HG03442 (cell line): Measurements from ENCODE around the gene SECISBP2L.

ENCODE experiments used
- ATAC-seq: cut with Tn5 transposase; IDR thresholded peaks from one replicate; pipeline ENCODE4 v1.9.1; 2021; ENCODE audit warnings: mild to moderate bottlenecking, moderate library complexity; ENCODE audit not compliant: unreplicated experiment

The SECISBP2L gene

DNA sequence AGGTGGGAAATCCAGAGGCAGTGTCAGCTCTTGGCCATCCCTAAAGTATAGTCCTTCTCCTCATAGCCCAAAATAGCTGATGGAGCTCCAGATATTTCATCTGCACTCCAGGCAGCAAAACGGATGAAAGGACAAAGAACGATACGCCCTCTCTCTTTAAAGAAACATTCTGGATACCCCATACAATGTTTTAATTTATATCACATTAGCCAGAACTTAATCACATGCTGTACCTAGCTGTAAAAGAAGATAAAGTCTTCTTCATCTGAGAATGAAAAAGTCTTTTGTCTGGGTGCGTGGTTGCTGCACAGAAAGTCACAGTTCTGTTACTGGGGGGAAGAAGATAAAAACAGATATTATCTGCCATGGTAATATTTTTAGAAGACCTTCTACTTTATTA, 78.2 kb downstream of the SECISBP2L start:
- ATAC-seq, result no peak

DNA sequence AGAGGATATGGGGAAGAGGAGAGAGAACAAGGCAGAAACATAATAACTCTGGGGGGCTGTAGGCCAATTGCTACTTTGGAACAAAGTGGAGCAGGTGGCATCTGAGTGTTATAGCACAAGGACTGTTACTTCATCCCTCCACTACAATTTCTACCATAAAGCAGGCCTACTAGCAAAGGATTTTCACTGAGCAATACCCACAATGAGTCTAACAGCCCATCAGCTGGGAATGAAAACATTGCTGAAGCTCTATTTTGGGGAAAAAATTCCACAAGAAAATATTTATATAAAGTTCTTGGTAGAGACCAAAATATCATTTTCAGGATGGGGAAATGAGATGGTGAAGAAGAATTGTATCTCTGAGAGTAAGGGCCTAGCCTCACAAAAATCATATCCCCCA, 78.9 kb downstream of the SECISBP2L start:
- no peak for ATAC-seq

DNA sequence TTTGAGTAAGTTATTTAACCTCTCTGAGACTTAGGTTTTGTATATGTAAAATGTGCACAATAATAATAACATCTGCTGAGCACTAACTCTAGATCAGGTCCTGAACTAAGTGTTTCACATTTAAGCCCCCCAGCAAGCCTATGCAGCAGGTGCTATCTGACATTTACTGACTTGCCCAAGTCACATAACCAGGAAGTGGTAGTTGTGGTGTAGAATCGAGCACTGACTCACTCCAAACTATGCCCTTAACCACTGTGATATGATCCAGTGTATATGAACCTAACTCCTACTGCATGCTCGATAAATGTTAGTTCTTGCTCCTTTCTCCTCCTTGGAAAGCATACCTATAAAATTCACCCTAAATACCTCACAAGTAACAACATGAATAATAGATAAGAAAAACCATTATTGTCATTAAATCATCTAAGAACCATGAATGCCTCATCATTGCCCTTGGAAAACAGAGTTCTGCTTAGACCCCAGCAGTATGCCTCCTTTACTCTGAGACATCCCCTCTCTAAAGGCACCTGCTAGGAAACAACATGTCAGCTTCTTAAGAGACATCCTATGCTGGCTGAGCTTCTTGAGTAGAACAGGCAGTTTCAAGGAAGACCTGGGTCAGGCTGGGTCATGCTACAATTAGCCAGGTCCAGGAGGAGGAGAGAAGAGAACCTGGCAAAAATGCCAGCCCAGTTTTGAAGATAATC, 79.5 kb downstream of the SECISBP2L start:
- peak; percentile 87 for ATAC-seq

DNA sequence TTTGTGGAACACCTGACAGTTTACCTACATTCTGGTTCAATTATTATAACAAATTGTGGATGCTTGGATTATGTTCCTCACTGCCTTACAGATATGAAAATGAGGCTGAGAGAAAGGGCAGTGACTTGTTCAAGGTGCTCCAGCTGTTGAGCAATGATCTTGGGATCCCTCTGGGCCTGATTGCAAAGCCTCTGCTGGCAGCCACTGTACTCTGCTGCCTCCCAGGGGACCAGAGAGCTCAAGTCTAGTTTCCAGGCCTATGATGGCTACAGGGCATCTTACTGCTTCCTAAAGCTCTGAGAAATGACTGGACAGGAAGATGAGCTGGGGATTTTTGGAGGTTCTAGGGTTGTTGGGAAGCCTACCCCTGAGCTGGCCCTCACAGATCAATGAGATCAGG, 80.3 kb downstream of the SECISBP2L start:
- peak; percentile 69 for ATAC-seq

DNA sequence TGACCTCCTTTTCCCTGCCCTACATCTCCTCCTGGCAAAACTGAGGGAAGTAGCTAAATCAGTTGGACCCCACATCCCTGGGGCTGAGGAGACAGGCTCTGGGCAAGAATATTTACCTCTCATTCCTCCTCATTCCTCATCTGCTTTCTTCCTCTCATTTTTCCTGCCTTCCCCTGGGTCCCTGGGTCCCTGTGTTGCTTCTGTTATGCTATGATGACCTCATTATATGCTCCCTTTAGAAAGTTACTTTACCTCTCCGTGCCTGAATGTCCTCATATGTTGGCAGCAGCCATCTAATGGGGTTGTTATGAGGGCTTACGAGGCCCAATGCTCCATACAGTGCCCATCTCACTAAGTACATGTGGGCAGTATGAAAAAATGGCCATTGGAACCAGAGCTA, 81.3 kb downstream of the SECISBP2L start:
- ATAC-seq, result no peak

DNA sequence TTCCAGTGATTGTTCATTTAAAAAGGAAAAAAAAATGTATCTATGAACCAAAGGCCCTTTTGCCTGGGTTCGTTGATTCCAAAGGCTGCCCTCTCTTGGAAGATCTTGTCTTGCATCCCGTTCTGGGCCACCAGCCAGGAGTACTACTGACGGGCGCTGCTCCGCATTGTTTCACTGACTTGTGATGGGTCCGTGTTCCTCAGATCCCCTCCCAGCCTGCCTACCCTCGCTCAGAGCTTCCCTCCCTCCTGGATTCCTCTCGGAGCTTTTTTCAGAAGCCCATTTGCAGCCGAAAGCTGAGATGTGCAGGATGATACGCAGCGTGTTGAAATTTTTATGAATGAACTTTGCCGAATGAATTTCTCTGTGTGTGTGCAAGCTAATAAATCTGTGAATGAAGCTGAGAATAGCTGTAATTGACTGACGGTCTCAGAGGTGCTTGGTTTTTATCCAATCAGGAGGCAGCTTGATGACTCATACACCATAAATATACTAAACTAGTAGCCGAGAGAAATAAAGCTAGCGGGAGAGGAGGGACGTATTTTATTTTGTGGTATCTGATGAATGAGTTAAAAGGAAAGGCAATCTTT, 82.6 kb downstream of the SECISBP2L start, which contains the start of gene SHC4:
TSS of gene SHC4 (minus strand) at position 396 of the 590 bp plus-strand sequence. CDS start 904 bp downstream, outside the sequence.
- peak; percentile 29 for ATAC-seq

DNA sequence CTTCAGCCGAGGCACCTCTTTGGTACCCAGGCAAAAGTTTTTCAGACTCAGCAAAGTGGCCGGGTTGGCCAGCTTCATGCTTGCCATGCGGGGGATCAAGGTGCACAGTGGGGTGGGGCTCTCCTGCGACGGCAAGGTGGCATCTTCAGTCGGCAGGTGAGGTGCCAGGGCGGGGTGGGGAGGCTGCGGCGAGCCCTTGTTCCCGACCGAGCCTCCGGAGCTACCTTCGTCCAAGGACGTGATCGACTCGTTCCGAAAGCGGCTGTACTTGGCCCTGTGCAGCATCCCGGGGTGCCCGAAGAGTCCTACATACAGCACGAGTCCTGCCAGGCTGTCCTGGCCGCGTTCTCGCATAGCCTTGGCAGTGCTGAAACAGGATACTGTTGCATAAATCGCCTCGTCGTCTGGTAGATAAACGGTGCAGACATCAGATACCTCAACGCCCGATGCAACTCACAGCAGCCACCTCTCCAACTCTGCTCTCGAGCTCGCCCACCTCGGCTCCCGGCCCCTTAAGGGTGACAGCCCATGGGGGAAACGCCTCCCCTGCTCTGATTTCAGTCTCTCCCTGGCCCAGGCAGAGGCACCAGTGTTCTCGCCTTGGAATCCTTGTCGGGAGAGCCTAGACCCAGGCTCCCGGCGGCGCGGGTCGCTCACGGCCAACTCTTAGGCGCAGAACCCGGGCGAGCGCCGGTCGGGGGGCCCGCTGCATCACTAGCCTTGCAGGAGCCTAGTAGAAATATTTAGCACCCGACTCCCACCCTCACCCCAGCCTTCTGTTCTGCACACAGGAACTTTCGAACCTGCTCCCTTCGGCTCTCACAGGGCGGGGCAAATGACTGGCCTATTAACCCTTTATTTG, 83.4 kb downstream of the SECISBP2L start:
- no peak for ATAC-seq

DNA sequence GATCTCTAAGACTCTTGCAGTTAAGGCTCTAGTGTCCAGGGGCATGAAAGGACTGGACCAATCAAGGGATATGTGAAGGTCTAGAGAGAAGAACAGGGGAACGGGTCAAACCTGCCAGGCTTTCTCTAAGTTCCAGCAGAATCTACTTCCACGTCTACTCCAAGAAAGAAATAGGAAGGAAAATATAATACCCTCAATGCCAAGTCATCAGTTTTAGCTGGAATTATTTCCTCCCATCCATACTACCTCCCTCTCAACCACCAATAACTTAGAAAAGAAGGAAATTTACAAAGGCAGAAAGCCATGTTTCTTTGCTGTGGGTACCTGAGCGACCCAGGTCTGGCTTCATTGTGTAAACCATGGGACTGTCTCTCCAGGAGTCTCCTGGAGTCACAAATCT, 90.3 kb downstream of the SECISBP2L start:
- ATAC-seq, result no peak

DNA sequence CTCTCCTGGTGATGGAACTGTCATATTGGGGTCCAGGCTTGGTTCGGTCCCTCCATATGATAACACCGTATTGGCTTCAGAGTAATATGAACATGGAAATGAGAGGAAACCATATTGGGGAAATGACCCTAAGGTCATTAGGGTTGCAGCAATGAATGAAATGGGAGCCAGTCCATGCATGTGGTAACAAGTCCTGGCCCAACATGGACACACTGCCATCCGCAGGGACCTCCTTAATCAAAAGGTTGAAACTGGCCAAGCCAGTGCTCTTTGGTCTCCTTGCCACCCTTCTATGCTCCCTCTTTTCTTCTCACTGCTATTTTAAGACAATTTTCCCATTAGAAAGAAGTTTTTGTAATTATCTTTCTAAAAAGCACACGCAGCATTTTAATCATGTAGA, 90.9 kb downstream of the SECISBP2L start:
- ATAC-seq, result no peak

DNA sequence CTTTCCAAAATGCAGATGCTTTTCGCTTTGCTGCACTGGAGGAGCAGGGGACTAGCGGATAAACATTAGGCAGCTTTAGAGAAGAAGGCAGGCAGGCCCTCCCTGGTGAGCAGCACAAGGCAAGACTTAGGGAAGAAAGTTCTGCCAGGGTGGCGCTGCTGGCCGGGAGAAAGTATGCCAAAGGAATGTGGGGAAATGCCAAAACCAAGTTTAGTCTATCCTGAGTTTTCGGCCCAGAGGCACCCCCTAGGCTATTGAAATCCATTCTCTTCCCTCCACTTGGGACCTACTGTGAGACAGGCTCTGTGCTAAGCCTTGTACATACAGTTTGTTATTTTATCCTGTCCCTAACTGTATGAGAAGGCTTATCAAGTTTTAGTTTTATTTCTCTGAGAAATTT, 91.7 kb downstream of the SECISBP2L start:
- ATAC-seq, result no peak

DNA sequence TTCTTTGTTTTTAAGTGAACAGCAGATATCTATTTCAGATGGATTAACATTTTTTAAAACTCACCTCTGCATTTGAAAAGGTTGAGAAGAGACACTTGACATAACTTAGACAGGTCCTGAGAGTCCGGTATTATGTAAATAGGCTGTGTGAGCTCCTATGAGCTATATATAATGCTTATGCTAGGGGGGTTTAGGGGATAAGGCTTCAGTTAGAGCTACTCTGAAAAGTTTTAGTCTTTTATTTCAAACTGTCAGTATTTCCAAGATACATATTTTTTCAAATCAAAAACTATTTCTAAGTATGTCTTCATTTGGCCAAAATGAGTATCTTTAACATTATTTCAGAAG, 99.4 kb downstream of the SECISBP2L start:
- no peak for ATAC-seq

DNA sequence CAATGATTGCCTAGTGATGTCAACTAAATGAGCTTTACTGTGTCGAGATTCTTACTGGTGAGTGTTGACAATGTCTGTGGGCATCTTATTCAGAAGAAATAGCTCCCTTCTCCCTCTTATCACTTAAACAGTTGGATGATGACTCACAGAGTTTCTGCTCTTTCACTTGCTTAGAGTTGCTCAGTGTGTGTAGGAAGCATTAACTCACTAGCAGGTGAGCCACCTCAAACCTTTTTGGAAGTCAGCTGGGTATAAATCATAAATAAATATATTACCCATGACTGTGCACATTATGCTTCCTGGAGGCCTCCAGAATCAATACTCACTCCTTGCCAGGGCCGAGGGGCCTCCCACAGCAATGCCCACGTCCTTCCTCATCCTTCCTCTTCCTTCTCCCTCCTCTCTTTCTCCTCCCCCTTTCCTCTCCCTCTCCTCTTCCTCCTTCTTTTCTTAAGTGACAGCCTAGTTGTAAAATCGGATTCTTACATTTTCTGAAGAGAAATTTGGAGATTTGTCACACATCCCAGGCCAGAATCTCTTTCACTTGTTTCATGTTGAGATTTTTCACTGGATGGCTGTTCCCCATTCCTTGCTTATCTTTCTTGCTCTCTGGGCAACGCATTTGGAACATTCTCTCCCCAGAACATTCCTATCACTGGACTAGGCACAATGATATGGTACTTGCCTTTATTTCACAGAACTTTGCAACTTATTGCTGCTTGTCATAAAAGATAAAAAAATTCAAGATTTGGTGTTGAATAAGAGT, 100.0 kb downstream of the SECISBP2L start:
- ATAC-seq, result peak; percentile 46

DNA sequence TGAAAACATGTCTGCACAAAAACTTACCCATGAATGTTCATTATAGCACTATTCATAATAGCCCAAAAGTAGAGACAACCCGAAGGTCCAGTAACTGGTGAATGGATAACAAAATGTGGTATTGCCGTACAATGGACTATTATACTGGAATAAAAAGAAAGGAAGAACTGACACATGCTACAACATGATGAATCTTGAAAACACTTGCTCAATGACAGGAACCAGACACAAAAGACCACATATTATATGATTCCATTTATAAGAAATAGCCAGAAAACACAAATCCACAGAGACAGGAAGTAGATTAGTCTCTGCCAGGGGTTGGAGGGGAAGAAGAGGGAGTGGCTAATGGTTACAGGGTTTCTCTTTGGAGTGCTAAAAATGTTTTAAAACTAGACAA, 100.9 kb downstream of the SECISBP2L start:
- no peak for ATAC-seq

DNA sequence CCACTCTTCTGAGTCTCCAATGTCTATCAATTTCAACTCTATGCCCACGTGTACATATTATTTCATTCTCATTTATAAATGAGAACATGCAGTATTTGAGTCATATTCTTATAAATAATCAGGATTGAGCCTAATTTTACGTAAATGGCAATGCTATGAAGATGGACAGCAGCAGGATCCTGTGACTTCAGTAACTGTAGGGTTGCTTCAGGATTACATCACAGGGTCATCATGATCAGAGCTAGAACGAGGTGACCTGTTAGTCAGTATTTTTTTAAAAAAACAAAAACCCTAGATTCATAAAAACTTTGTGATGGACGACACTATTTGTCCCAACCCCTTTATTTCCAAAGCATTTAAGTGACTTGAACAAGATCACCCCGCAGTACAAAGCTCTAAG, 104.3 kb downstream of the SECISBP2L start:
- no peak for ATAC-seq

DNA sequence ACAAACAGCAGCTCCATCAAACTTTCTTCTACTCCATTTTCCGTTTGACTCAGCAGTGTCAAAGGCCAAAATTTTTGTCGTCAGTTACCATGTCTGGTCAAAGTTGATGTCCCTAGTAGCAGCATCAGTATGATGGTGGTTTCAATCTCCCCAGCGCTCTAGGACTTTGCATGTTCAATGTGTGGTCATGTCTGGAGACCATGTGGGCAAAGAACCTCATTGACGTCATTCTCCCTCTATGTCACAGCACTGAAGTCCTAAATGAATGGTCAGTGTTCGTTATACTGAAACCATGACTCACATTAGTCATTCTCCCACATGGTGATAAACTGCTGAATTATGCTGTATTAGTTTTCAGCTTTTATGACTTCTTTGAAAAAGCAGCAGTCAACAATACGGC, 105.7 kb downstream of the SECISBP2L start:
- peak; percentile 93 for ATAC-seq

DNA sequence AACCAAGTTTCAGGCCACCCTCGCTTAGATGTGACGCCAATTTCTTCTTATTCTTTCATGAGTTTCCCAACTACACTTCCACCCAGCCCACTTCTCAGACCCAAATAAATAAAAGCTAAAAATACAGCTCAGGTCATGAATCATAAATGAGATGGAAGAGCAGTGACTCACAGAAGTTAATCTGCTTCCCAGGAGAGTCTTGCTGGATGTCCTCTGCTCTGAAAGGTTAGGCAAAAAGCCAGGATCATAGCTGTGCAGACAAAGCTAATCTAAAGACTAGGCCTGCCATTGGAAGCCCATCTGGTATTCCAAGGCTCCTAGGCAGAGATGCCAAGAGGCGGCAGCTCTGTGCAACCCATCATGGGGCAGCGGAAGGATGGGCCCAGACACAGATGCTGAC, 106.6 kb downstream of the SECISBP2L start:
- no peak for ATAC-seq
